ENCODE data around the gene MID2. TPM values are rescaled to one million over a fixed set of nuclear protein-coding genes. Genes with fewer than 3 reads are reported as not detected.

Gene MID2
- total RNA-seq, 1 experiment from 2014 or later = 1.6 TPM

DNA sequence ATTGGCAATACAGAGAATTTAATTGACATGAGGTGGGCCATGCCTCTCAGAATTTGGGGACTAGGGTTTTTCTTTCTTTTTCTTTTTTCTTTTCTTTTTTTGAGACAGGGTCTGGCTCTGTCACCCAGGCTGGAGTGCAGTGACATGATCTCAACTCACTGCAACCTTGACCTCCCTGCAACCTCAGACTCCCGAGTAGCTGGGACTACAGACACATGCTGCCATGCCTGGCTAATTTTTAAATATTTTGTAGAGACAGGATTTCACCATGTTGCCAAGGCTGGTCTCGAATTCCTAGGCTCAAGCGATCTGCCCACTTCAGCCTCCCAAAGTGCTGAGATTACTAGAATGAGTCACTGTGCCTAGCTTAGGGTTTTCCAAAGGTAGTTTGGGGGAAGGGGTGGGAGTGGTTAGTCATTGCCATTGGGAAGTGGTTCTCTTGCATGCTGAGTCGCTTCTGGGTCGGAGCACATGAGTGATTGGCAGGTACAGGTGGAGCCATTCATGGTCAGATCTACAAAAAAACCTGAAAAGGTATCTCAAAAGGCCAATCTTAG lies 54.5 kb downstream of the MID2 start:
- Histone ChIP-seq H2AK5ac (ENCODE audit: insufficient read length, low read length) (no peak overlapping the region), H3K27ac (ENCODE audit: insufficient read length, low read depth, low read length) (no peak overlapping the region), H3K23me2 (ENCODE audit: insufficient read length, low read depth, low read length, poor library complexity, severe bottlenecking) (no peaks in the 10 kb centered on the region), H3K79me1 (ENCODE audit: insufficient read depth, low read depth, low read length, poor library complexity, severe bottlenecking) (no peaks in the 10 kb centered on the region), H3K23ac (ENCODE audit: insufficient read length, low read depth, low read length) (no peak overlapping the region), H2BK120ac (ENCODE audit: low read depth, low read length, poor library complexity, severe bottlenecking) (no peak overlapping the region), H3T11ph (ENCODE audit: low read length) (no peak overlapping the region), H3K4ac (ENCODE audit: low read depth, low read length) (no peak overlapping the region), H3K9ac (ENCODE audit: extremely low read depth, insufficient read length, low read length) (no peak overlapping the region), H4K5ac (ENCODE audit: insufficient read length, low read depth, low read length) (no peak overlapping the region), H3K18ac (ENCODE audit: insufficient read length, low read depth, low read length) (no peak overlapping the region), H3K79me2 (ENCODE audit: insufficient read depth, low read length) (no peaks in the 10 kb centered on the region), H4K20me1 (ENCODE audit: control insufficient read depth, insufficient read depth, insufficient read length) (no peaks in the 10 kb centered on the region), H4K8ac (replicated peaks; ENCODE audit: insufficient read length, low read depth, low read length) (no peak overlapping the region), H3K56ac (ENCODE audit: insufficient read length, low read depth, low read length) (no peak overlapping the region), H3K14ac (ENCODE audit: insufficient read depth, low read length) (no peak overlapping the region), H4K91ac (ENCODE audit: insufficient read length, low read depth, low read length) (no peak overlapping the region), H2AFZ (ENCODE audit: low read length) (no peak overlapping the region), H3K9me3 (ENCODE audit: control insufficient read depth, low read depth, low read length) (peaks cover 5% of the 10 kb centered on the region), H2BK20ac (ENCODE audit: low read depth, low read length, poor library complexity, severe bottlenecking) (no peak overlapping the region), H2BK15ac (ENCODE audit: low read depth, low read length) (no peak overlapping the region), H2BK5ac (ENCODE audit: insufficient read length, low read length) (no peak overlapping the region), H3K4me1 (ENCODE audit: insufficient read depth, low read length) (no peaks in the 10 kb centered on the region), H2BK12ac (ENCODE audit: insufficient read length, low read depth, low read length) (no peak overlapping the region), H3K27me3 (ENCODE audit: insufficient read depth, low read length) (no peaks in the 10 kb centered on the region), H3K4me2 (ENCODE audit: insufficient read depth, insufficient read length, low read length) (no peak overlapping the region)
- no CpG with 5 or more reads among the region's 5 CpGs for WGBS (ENCODE audit: extremely low coverage, insufficient read length, low lambda C conversion rate)
- Mint-ChIP-seq H3K27ac (no peak overlapping the region), H3K4me3 (no peak overlapping the region), H3K27me3 (ENCODE audit: low read depth) (no peaks in the 10 kb centered on the region), H3K36me3 (ENCODE audit: insufficient read depth in 1 of 3, low read depth in 3 of 3) (peaks cover 0 to 12% (median 0%) of the 10 kb centered on the region in 3 experiments; a peak in 1 of 7 replicates), H3K4me1 (no peaks in the 10 kb centered on the region), H3K9me3 (peaks cover 7 to 48% of the 10 kb centered on the region in 2 experiments)
- DNase-seq = no peak
- TF ChIP-seq, protein P1, sequence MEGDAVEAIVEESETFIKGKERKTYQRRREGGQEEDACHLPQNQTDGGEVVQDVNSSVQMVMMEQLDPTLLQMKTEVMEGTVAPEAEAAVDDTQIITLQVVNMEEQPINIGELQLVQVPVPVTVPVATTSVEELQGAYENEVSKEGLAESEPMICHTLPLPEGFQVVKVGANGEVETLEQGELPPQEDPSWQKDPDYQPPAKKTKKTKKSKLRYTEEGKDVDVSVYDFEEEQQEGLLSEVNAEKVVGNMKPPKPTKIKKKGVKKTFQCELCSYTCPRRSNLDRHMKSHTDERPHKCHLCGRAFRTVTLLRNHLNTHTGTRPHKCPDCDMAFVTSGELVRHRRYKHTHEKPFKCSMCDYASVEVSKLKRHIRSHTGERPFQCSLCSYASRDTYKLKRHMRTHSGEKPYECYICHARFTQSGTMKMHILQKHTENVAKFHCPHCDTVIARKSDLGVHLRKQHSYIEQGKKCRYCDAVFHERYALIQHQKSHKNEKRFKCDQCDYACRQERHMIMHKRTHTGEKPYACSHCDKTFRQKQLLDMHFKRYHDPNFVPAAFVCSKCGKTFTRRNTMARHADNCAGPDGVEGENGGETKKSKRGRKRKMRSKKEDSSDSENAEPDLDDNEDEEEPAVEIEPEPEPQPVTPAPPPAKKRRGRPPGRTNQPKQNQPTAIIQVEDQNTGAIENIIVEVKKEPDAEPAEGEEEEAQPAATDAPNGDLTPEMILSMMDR (conservative IDR thresholded peaks at IDR 0.05) = no peak

Measured in H9 (cell line).